Nephron (organoid): ENCODE measurements around the gene PIK3CD.

Experiments
- H3K27ac Mint-ChIP-seq, 3 experiments: 2 replicates each; pipeline ENCODE4 v1.8.0; 2020; ENCODE audit warnings: mixed read lengths in 3 of 3, mild to moderate bottlenecking in 2 of 3, moderate library complexity in 1 of 3
- H3K27me3 Mint-ChIP-seq: 2 replicates; pipeline ENCODE4 v1.8.0; 2021; ENCODE audit warnings: low read depth, mild to moderate bottlenecking, moderate library complexity, mixed read lengths
- H3K36me3 Mint-ChIP-seq: 2 replicates; pipeline ENCODE4 v1.8.0; 2020; ENCODE audit warnings: low read depth, mixed read lengths
- H3K4me1 Mint-ChIP-seq: 2 replicates; pipeline ENCODE4 v1.8.0; 2020; ENCODE audit warnings: mixed read lengths
- H3K4me3 Mint-ChIP-seq, 3 experiments: 2 replicates each; pipeline ENCODE4 v1.8.0; 2020; ENCODE audit warnings: mild to moderate bottlenecking in 3 of 3, mixed read lengths in 3 of 3, moderate library complexity in 2 of 3
- H3K9me3 Mint-ChIP-seq: 2 replicates; pipeline ENCODE4 v1.8.0; 2020; ENCODE audit warnings: mixed read lengths
- CTCF ChIP-seq, 3 experiments: fragments of 200-600 bp; sonication (generic); IDR thresholded peaks; one replicate each; pipeline ENCODE4 v1.5.0; 2021; ENCODE audit warnings: antibody characterized with exemption in 3 of 3; ENCODE audit not compliant: unreplicated experiment in 3 of 3

Gene PIK3CD

DNA sequence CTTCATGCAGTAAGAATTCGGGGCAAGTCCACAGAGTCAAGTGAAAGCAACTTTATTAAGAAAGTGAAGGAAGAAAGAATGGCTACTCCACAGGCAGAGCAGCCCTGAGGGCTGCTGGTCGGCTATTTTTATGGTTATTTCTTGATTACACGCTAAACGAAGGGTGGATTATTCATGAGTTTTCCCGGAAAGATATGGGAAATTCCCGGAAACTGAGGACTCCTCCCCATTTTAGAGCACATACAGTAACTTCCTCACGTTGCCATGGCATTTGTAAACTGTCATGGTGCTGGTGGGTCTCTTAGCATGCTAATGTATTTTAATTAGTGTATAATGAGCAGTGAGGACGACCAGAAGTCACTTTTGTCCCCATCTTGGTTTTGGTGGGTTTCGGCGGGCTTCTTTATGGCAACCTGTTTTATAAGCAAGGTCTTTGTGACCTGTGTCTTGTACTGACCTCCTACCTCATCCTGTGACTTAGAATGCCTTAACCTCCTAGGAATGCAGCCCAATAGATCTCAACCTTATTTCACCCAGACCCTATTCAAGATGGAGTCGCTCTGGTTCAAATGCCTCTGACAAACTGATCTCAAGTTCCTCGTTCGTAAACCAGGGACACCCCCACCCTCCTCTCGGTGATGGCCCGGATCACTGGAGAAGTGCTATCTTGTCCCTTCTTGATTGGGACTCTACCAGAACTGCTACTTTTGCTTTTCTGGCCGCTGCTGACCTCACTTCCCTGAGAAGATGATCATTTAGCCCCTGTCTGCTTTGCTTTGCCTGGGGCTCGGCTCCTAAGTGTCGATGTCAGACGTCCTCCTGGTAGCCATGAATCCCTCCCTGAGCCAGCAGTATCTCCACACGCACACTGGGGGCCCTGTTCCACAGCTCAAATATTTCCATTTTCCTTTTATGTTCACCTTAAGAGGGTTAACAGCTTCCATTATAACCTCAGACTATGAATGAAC, 123.5 kb downstream of the PIK3CD start:
- no peak overlapping the region for H3K4me3 Mint-ChIP-seq
- no peaks in the 10 kb centered on the region for H3K4me1 Mint-ChIP-seq
- no peak for TF ChIP-seq CTCF (IDR thresholded peaks at IDR 0.05; ENCODE audit: unreplicated experiment in 3 of 3)
- no peaks in the 10 kb centered on the region for H3K9me3 Mint-ChIP-seq
- peaks cover 19% of the 10 kb centered on the region for H3K36me3 Mint-ChIP-seq
- H3K27me3 Mint-ChIP-seq = no peaks in the 10 kb centered on the region
- H3K27ac Mint-ChIP-seq = no peak overlapping the region

- no peak overlapping the region for H3K27ac Mint-ChIP-seq
- H3K4me3 Mint-ChIP-seq = no peak overlapping the region
- no peaks in the 10 kb centered on the region for H3K27me3 Mint-ChIP-seq
- no peaks in the 10 kb centered on the region for H3K4me1 Mint-ChIP-seq
- TF ChIP-seq CTCF (IDR thresholded peaks at IDR 0.05; ENCODE audit: unreplicated experiment in 3 of 3) = no peak
- H3K36me3 Mint-ChIP-seq = peaks cover 19% of the 10 kb centered on the region
- H3K9me3 Mint-ChIP-seq = no peaks in the 10 kb centered on the region
These were observed 125.2 kb downstream of the PIK3CD start for GRCh38 chr1:9776685-9777084.
